Naive thymus-derived CD4-positive, alpha-beta T cell (primary cell): Measurements from ENCODE around the gene TSPAN3. TPM values are rescaled to one million over a fixed set of nuclear protein-coding genes. Genes with fewer than 3 reads are reported as not detected.

Experiments
- ATAC-seq: fragments of 150-1000 bp; cut with Tn5 transposase; 2 replicates; pipeline ENCODE4 v1.10.0; 2021; ENCODE audit warnings: mild to moderate bottlenecking, moderate library complexity
- CTCF ChIA-PET: fragments of 350-600 bp; sonication (Branson Sonifier 250); formaldehyde crosslinking; loops from one replicate; lab custom pipeline; 2021; ENCODE audit warnings: antibody characterized with exemption; lab: Charles Lee
- POLR2A ChIA-PET: fragments of 350-600 bp; sonication (Branson Sonifier 250); formaldehyde crosslinking; loops from one replicate; lab custom pipeline; 2021; ENCODE audit warnings: antibody characterized with exemption, inconsistent platforms; lab: Charles Lee
- DNase-seq, 9 donors: peaks; one replicate each; pipeline versions ENCODE4 v3.0.0 to v3.0.0-alpha.2; 2020 to 2022; ENCODE audit warnings: mixed read lengths in 1 of 9
- H3K27ac ChIP-seq: one replicate; pipeline ENCODE4 v1.7.0; 2013; ENCODE audit warnings: mild to moderate bottlenecking, low read depth, low read length, moderate library complexity
- H3K27me3 ChIP-seq, 2 donors: one replicate each; pipeline ENCODE4 v1.7.0; 2013; ENCODE audit warnings: low read length in 2 of 2, mild to moderate bottlenecking in 2 of 2, moderate library complexity in 2 of 2; ENCODE audit not compliant: control insufficient read depth in 2 of 2, insufficient read depth in 2 of 2
- H3K36me3 ChIP-seq, 3 experiments: 1 replicate in 2 of 3; 2 replicates in 1 of 3; pipeline ENCODE4 v1.7.0; 2013; ENCODE audit warnings: low read length in 3 of 3, mild to moderate bottlenecking in 3 of 3, moderate library complexity in 1 of 3; ENCODE audit not compliant: insufficient read depth in 3 of 3, control insufficient read depth in 2 of 3
- H3K4me1 ChIP-seq, 2 donors: one replicate each; pipeline ENCODE4 v1.7.0; 2013; ENCODE audit warnings: low read length in 2 of 2, mild to moderate bottlenecking in 2 of 2, moderate library complexity in 1 of 2; ENCODE audit not compliant: control insufficient read depth in 2 of 2, insufficient read depth in 2 of 2
- H3K4me3 ChIP-seq: 2 replicates; pipeline ENCODE4 v1.7.0; 2013; ENCODE audit warnings: mild to moderate bottlenecking, low read length
- H3K9me3 ChIP-seq, 3 experiments: 1 replicate in 2 of 3; 2 replicates in 1 of 3; pipeline ENCODE4 v1.7.0; 2013; ENCODE audit warnings: low read length in 3 of 3; ENCODE audit not compliant: control insufficient read depth in 2 of 3
- H3K27ac Mint-ChIP-seq, 9 donors: one replicate each; pipeline ENCODE4 v1.8.0; 2020 to 2022; ENCODE audit warnings: mixed read lengths in 9 of 9, mild to moderate bottlenecking in 8 of 9, moderate library complexity in 5 of 9, inconsistent platforms in 2 of 9
- H3K27me3 Mint-ChIP-seq, 5 donors: one replicate each; pipeline ENCODE4 v1.8.0; 2021 to 2022; ENCODE audit warnings: mixed read lengths in 5 of 5, mild to moderate bottlenecking in 1 of 5
- H3K36me3 Mint-ChIP-seq, 5 donors: one replicate each; pipeline ENCODE4 v1.8.0; 2020 to 2022; ENCODE audit warnings: mixed read lengths in 5 of 5, mild to moderate bottlenecking in 3 of 5, inconsistent platforms in 1 of 5
- H3K4me1 Mint-ChIP-seq, 7 donors: one replicate each; pipeline ENCODE4 v1.8.0; 2020 to 2022; ENCODE audit warnings: mixed read lengths in 7 of 7, mild to moderate bottlenecking in 3 of 7, inconsistent platforms in 1 of 7
- H3K4me3 Mint-ChIP-seq, 10 donors: one replicate each; pipeline ENCODE4 v1.8.0; 2020 to 2022; ENCODE audit warnings: mild to moderate bottlenecking in 10 of 10, mixed read lengths in 10 of 10, moderate library complexity in 6 of 10, inconsistent platforms in 2 of 10
- H3K9me3 Mint-ChIP-seq, 11 donors: one replicate each; pipeline ENCODE4 v1.8.0; 2020 to 2022; ENCODE audit warnings: mixed read lengths in 11 of 11, mild to moderate bottlenecking in 4 of 11, inconsistent platforms in 1 of 11, moderate library complexity in 1 of 11
- intact Hi-C, 2 donors: fragments of 100-400 bp; cut with micrococcal nuclease; formaldehyde crosslinking; loops; one replicate each; pipeline ENCODE4 v1.15.1; 2023
- polyA plus RNA-seq, 2 donors: library from polyadenylated mRNA; unstranded; fragments of 300-500 nt; fragmentation: Illumina TruSeq; gene quantifications; one replicate each; pipeline ENCODE4 v1.2.3, GENCODE V29; 2021
- total RNA-seq, 6 experiments: library from RNA in 5 of 6; stranded (reverse) in 5 of 6; gene quantifications; 1 replicate in 5 of 6; 2 replicates in 1 of 6; pipeline ENCODE4 v1.2.3 and lab custom pipeline; 2021 to 2026

Gene TSPAN3
- total and polyA plus RNA-seq, 7 experiments from 2014 or later, result 17.5 to 101 (median 24.1) TPM

- no peak overlapping the region for H3K4me3 ChIP-seq
- ChIA-PET POLR2A (interaction anchor here (1.0 kb wide), 1 partner anchor 115 kb away, joined by 5 read pairs; no protein-coding TSS in a partner anchor), CTCF (interaction anchor here (1.3 to 3.0 kb wide), 2 partner anchors 55 to 57 kb away, joined by 5 to 18 read pairs; no protein-coding TSS in a partner anchor)
- Mint-ChIP-seq H3K27me3 (no peaks in the 10 kb centered on the region), H3K36me3 (peaks cover 0 to 48% (median 0%) of the 10 kb centered on the region in 5 donors), H3K9me3 (peaks cover 0 to 4% (median 0%) of the 10 kb centered on the region in 11 donors), H3K4me1 (peaks cover 0 to 18% (median 6%) of the 10 kb centered on the region in 7 donors), H3K4me3 (no peak overlapping the region), H3K27ac (peak overlapping the region in 3 of 9 donors; percentile 42 to 59 (median 43))
- no peaks in the 10 kb centered on the region for H3K4me1 ChIP-seq
- ATAC-seq (no peak), DNase-seq (peak in 1 of 9 donors; percentile 4)
- H3K27ac ChIP-seq, result no peak overlapping the region
- no peaks in the 10 kb centered on the region for H3K27me3 ChIP-seq
- intact Hi-C loops, result loop anchor here in 1 of 2 donors (1.0 kb wide), 2 partner anchors 57 to 128 kb away; no protein-coding TSS in a partner anchor
- H3K36me3 ChIP-seq, result peaks cover 7 to 97% (median 15%) of the 10 kb centered on the region in 3 experiments
- no peaks in the 10 kb centered on the region for H3K9me3 ChIP-seq
Measured at GRCh38 chr15:77030928-77031375, 40.0 kb downstream of the TSPAN3 start.

DNA sequence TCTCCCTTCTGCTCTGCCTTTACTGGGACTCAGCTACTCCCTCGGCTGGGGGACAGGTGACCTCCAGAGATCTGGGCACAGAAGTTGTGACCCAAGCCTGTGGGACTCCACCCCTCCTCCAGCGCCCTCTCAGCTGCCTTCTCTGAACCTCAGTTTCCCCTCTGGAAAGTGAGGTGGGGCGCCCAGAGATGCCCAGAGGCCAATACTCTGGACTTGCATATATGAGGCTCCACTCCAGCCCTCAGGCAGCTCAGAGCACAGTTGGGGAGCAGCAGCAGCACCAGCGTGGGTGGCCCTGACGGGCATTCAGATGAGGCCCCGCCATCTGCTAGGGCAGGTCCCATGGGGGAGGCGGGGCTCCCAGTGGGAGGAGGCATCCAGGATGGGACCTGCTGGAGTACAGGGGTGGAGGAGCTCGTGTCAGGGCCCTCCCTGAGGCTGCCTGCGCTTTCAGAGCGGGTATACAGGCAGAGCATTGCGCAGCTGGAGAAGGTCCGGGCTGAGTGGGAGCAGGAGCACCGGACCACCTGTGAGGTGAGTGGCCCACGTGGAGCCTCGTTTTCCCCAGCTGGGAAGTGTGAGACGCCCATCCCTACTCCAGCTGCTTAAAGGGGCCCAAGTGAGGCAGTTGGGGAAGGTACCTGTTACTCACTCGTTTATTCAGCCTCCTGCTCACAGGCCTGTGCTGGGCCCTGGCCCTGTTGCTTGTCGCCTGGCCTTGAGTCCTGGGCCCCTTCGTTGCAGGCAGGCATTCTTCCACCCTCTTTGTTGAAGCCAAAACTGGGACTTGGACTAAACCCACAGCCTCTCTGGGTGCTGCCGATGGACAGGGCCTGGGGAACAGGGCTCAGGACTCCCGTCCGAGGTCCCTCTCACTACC, 40.6 kb downstream of the TSPAN3 start:
- CTCF ChIA-PET, result interaction anchor here (3.0 kb wide), 1 partner anchor 57 kb away, joined by 18 read pairs; no protein-coding TSS in a partner anchor

DNA sequence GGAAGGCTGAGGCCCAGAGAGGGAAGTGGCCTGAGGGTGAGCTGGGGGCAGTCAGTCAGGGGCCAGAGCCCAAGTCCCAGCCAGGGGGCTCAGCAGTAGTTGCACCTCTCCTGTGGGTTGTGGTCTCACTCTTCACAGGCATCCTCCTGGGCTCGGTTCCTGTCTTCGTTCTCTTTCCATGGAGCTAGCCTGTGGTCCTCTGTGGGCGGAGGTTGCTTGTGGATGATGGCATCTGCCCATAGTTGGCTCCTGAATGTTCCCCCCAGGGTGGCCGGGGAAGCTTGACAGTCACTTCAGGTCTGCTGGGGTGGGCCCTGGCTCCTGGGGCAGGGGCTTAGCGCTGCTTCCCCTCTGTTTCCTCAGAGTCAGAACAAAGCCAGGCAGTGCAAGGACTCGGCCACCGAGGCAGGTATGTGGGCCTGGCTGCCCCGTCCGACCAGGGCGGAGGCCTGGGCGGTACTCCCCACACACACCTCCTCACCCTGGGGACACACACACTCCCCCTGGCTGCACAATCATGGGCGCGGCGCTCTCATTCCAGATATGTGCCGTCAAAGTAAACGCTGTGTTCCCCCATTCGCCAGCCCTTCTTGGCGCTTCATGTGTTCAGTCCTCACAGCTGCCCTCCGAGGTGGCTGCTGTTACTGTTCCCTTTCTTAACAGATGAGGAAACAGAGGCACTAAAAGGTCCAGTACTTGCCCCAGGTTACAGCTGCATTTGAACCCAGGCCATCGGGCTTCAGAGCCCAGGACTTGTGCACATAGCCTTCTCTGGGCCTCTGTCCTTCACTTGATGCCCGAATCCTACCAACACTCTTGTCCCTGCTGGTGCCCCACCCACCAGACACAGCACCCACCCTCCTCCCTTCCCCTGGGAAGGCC, 41.5 kb downstream of the TSPAN3 start:
- H3K4me1 Mint-ChIP-seq, result peaks cover 0 to 16% (median 4%) of the 10 kb centered on the region in 7 donors
- Histone ChIP-seq H3K4me1 (peaks cover 0 to 3% of the 10 kb centered on the region in 2 donors), H3K27ac (no peak overlapping the region), H3K9me3 (no peaks in the 10 kb centered on the region), H3K27me3 (no peaks in the 10 kb centered on the region), H3K36me3 (peaks cover 4 to 94% (median 17%) of the 10 kb centered on the region in 3 experiments), H3K4me3 (no peak overlapping the region)
- peak in 2 of 9 donors; percentile 4 to 19 for DNase-seq
- no peaks in the 10 kb centered on the region for H3K27me3 Mint-ChIP-seq
- peaks cover 0 to under 1% (median 0%) of the 10 kb centered on the region in 11 donors for H3K9me3 Mint-ChIP-seq
- ATAC-seq, result no peak
- H3K36me3 Mint-ChIP-seq, result peaks cover 0 to 36% (median 0%) of the 10 kb centered on the region in 5 donors
- no peak overlapping the region for H3K4me3 Mint-ChIP-seq
- ChIA-PET CTCF (interaction anchor here (3.0 kb wide), 1 partner anchor 56 kb away, joined by 18 read pairs; no protein-coding TSS in a partner anchor), POLR2A (interaction anchor here (0.9 kb wide), 1 partner anchor 16 kb away, joined by 3 read pairs; no protein-coding TSS in a partner anchor)
- intact Hi-C loops, result no loop called here
- peak overlapping the region in 7 of 9 donors; percentile 23 to 90 (median 56) for H3K27ac Mint-ChIP-seq

More for the DNA sequence above, 40.6 kb downstream of the TSPAN3 start:
- Mint-ChIP-seq H3K27me3 (no peaks in the 10 kb centered on the region), H3K4me1 (peaks cover 0 to 16% (median 6%) of the 10 kb centered on the region in 7 donors), H3K27ac (peak overlapping the region in 3 of 9 donors; percentile 19 to 41 (median 23)), H3K4me3 (no peak overlapping the region), H3K9me3 (peaks cover 0 to 3% (median 0%) of the 10 kb centered on the region in 11 donors), H3K36me3 (peaks cover 0 to 43% (median 0%) of the 10 kb centered on the region in 5 donors)
- no peak overlapping the region for H3K4me3 ChIP-seq
- intact Hi-C loops, result no loop called here
- POLR2A ChIA-PET, result interaction anchor here (0.9 kb wide), 1 partner anchor 17 kb away, joined by 3 read pairs; no protein-coding TSS in a partner anchor
- peaks cover 4 to 97% (median 17%) of the 10 kb centered on the region in 3 experiments for H3K36me3 ChIP-seq
- no peaks in the 10 kb centered on the region for H3K4me1 ChIP-seq
- no peak for ATAC-seq
- H3K27ac ChIP-seq, result no peak overlapping the region
- peak in 2 of 9 donors; percentile 4 to 20 for DNase-seq
- H3K9me3 ChIP-seq, result no peaks in the 10 kb centered on the region
- H3K27me3 ChIP-seq, result no peaks in the 10 kb centered on the region

GRCh38 chr15:77028451-77029165, 42.3 kb downstream of the TSPAN3 start:
- Histone ChIP-seq H3K9me3 (no peaks in the 10 kb centered on the region), H3K4me3 (no peak overlapping the region), H3K27ac (no peak overlapping the region), H3K27me3 (no peaks in the 10 kb centered on the region), H3K4me1 (peaks cover 0 to 10% of the 10 kb centered on the region in 2 donors), H3K36me3 (peaks cover 4 to 92% (median 17%) of the 10 kb centered on the region in 3 experiments)
- Mint-ChIP-seq H3K9me3 (no peaks in the 10 kb centered on the region), H3K27ac (peak overlapping the region in 5 of 9 donors; percentile 38 to 90 (median 68)), H3K27me3 (no peaks in the 10 kb centered on the region), H3K4me1 (peaks cover under 1 to 22% (median 7%) of the 10 kb centered on the region in 7 donors), H3K4me3 (no peak overlapping the region), H3K36me3 (peaks cover 0 to 32% (median 0%) of the 10 kb centered on the region in 5 donors)
- ChIA-PET POLR2A (no interaction called here), CTCF (no interaction called here)
- intact Hi-C loops, result no loop called here
- DNase-seq (peak in 2 of 9 donors; percentile 3 to 17), ATAC-seq (no peak)

DNA sequence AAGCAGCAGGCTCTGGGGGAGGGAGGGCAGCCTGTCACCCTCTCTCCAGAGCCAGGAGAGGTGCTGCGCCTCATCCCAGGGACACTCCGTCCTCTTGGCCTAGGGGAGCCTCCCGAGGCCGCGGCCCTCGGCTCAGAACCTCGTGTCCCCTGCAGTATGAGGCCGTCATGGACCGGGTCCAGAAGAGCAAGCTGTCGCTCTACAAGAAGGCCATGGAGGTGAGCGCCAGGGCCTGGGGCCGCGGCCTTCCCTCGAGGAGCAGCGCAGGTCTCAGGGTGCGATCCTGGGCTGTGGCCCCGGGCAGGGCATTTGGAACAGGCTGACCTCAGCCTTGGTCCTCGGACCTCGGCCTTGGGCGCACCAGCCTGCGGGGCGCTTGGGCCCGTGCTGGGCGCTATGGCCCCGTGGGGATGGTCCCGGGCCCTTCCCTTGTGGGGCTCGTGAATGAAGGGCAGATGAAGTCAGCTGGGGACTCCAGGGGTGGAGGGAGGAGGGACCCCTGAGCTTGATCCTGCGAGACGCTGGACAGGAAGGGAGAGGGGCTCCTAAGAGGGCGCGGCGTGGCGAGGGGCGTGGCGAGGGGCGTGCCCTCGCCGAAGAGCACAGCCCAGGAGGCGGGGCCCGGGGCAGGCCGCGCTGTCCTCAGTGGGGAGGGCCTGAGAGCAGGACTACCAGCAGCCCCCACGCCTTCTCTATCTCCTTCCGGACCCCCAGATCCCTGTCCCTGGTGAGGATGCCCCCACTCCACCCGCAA, 43.0 kb downstream of the TSPAN3 start:
- H3K4me1 ChIP-seq, result peaks cover under 1 to 17% of the 10 kb centered on the region in 2 donors
- ChIA-PET CTCF (no interaction called here), POLR2A (no interaction called here)
- H3K36me3 ChIP-seq, result peaks cover 4 to 92% (median 17%) of the 10 kb centered on the region in 3 experiments
- no peaks in the 10 kb centered on the region for H3K9me3 ChIP-seq
- Mint-ChIP-seq H3K36me3 (peaks cover 0 to 40% (median 0%) of the 10 kb centered on the region in 5 donors), H3K9me3 (no peaks in the 10 kb centered on the region), H3K27me3 (no peaks in the 10 kb centered on the region), H3K4me3 (no peak overlapping the region), H3K27ac (peak overlapping the region in 2 of 9 donors; percentile 62 to 72), H3K4me1 (peaks cover 7 to 30% (median 14%) of the 10 kb centered on the region in 7 donors)
- no peak overlapping the region for H3K4me3 ChIP-seq
- no peak overlapping the region for H3K27ac ChIP-seq
- intact Hi-C loops, result no loop called here
- DNase-seq (peak in 1 of 9 donors; percentile 14), ATAC-seq (no peak)
- H3K27me3 ChIP-seq, result no peaks in the 10 kb centered on the region
